ENCODE measurements around the gene CXXC5. TPM values are rescaled to one million over a fixed set of nuclear protein-coding genes. Genes with fewer than 3 reads are reported as not detected.

CXXC5 gene
- total RNA-seq, 1 donor from 2014 or later: 151 TPM

DNA sequence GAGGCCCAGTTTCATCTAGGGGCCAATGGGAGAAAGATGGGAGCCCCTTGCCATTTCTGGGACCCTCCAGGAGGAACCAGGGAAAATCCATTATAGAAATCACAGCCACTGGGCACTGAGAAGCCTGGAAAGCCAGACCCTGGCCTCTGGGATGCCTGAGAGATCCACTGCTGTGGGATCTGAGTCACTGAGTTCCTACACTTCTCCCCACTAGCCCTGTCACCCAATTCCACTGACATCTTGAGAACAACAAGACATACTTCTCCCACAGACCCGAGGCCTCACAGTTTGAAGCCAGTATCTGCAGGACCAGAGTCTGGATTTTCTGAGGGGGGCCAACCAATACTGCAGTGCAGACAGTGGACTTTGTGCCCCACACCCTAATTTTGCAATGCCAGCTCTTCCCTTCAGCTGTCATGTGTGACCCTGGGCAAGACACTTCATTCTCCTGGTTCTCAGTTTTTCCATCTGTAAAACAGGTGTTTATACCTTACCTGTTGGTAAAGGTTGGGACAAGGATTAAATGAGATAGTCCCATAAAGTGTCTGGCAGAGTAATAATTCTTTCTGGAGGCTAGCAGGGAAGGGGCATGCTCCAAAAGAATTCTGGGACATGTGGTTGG is 46.5 kb downstream of the CXXC5 start:
- Histone ChIP-seq H2AFZ (ENCODE audit: low read depth, low read length) (no peak overlapping the region), H3K9me3 (ENCODE audit: insufficient read depth, low read depth, low read length) (no peaks in the 10 kb centered on the region), H3K27ac (ENCODE audit: low read depth, low read length) (peak overlapping the region; percentile 92), H4K20me1 (ENCODE audit: insufficient read depth, low read length) (no peaks in the 10 kb centered on the region), H3K4me1 (ENCODE audit: insufficient read depth, low read length) (peaks cover 72% of the 10 kb centered on the region), H3K4me3 (ENCODE audit: insufficient read depth, low read depth, low read length) (no peak overlapping the region), H3K9ac (ENCODE audit: low read length) (peak overlapping the region; percentile 47), H3K4me2 (ENCODE audit: low read length) (no peak overlapping the region), H3K79me2 (ENCODE audit: insufficient read depth, low read length) (no peaks in the 10 kb centered on the region), H3K36me3 (ENCODE audit: insufficient read depth, low read length) (no peaks in the 10 kb centered on the region), H3K27me3 (ENCODE audit: insufficient read depth, low read length) (no peaks in the 10 kb centered on the region)
- no peak for TF ChIP-seq EZH2 (IDR thresholded peaks at IDR 0.05; ENCODE audit: insufficient read depth, low read length)
- TF ChIP-seq, protein P1, sequence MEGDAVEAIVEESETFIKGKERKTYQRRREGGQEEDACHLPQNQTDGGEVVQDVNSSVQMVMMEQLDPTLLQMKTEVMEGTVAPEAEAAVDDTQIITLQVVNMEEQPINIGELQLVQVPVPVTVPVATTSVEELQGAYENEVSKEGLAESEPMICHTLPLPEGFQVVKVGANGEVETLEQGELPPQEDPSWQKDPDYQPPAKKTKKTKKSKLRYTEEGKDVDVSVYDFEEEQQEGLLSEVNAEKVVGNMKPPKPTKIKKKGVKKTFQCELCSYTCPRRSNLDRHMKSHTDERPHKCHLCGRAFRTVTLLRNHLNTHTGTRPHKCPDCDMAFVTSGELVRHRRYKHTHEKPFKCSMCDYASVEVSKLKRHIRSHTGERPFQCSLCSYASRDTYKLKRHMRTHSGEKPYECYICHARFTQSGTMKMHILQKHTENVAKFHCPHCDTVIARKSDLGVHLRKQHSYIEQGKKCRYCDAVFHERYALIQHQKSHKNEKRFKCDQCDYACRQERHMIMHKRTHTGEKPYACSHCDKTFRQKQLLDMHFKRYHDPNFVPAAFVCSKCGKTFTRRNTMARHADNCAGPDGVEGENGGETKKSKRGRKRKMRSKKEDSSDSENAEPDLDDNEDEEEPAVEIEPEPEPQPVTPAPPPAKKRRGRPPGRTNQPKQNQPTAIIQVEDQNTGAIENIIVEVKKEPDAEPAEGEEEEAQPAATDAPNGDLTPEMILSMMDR (IDR thresholded peaks at IDR 0.05; ENCODE audit: insufficient read depth, low read depth, low read length): no peak
- H3K4me1 Mint-ChIP-seq (ENCODE audit: low read depth, unreplicated experiment): peaks cover 72% of the 10 kb centered on the region
- H3K36me3 Mint-ChIP-seq (ENCODE audit: low read depth, unreplicated experiment): peaks cover 9% of the 10 kb centered on the region
- H3K4me3 Mint-ChIP-seq (ENCODE audit: unreplicated experiment): no peak overlapping the region
- peak overlapping the region; percentile 99 for H3K27ac Mint-ChIP-seq (ENCODE audit: unreplicated experiment)
- FAIRE-seq (no peak), DNase-seq (ENCODE audit: low read depth) (no peak)
- H3K9me3 Mint-ChIP-seq (ENCODE audit: unreplicated experiment): no peaks in the 10 kb centered on the region
- H3K27me3 Mint-ChIP-seq (ENCODE audit: low read depth, unreplicated experiment): no peaks in the 10 kb centered on the region

DNA sequence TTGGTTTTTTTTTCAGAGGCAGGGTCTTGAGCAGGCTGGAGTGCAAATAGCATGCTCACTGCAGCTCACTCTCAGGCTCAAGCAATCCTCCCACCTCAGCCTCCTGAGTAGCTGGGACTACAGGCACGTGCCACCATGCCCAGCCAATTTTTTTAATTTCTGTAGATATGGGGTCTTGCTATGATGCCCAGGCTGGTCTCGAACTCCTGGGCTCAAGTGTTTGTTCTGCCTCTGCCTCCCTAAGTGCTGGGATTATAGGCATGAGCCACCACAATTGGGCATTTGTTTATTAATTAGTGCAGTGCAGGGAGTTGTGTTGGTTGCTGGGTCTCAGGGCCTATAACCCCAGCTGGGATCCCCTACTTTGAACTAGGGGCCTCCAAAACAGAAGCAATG is 47.0 kb downstream of the CXXC5 start:
- H3K79me2 ChIP-seq (ENCODE audit: insufficient read depth, low read length): no peaks in the 10 kb centered on the region
- peak overlapping the region; percentile 47 for H3K9ac ChIP-seq (ENCODE audit: low read length)
- H3K4me1 Mint-ChIP-seq (ENCODE audit: low read depth, unreplicated experiment): peaks cover 70% of the 10 kb centered on the region
- H3K9me3 ChIP-seq (ENCODE audit: insufficient read depth, low read depth, low read length): no peaks in the 10 kb centered on the region
- H3K27me3 Mint-ChIP-seq (ENCODE audit: low read depth, unreplicated experiment): no peaks in the 10 kb centered on the region
- peaks cover 9% of the 10 kb centered on the region for H3K36me3 Mint-ChIP-seq (ENCODE audit: low read depth, unreplicated experiment)
- DNase-seq (ENCODE audit: low read depth): no peak
- H3K27ac ChIP-seq (ENCODE audit: low read depth, low read length): peak overlapping the region; percentile 92
- no peak overlapping the region for H3K4me3 Mint-ChIP-seq (ENCODE audit: unreplicated experiment)
- FAIRE-seq: no peak
- peaks cover 66% of the 10 kb centered on the region for H3K4me1 ChIP-seq (ENCODE audit: insufficient read depth, low read length)
- H3K9me3 Mint-ChIP-seq (ENCODE audit: unreplicated experiment): no peaks in the 10 kb centered on the region
- no peaks in the 10 kb centered on the region for H3K36me3 ChIP-seq (ENCODE audit: insufficient read depth, low read length)
- TF ChIP-seq, protein P1 (IDR thresholded peaks at IDR 0.05; ENCODE audit: insufficient read depth, low read depth, low read length): no peak
- TF ChIP-seq EZH2 (IDR thresholded peaks at IDR 0.05; ENCODE audit: insufficient read depth, low read length): no peak
- H3K27me3 ChIP-seq (ENCODE audit: insufficient read depth, low read length): no peaks in the 10 kb centered on the region
- no peak overlapping the region for H3K4me2 ChIP-seq (ENCODE audit: low read length)
- no peak overlapping the region for H3K4me3 ChIP-seq (ENCODE audit: insufficient read depth, low read depth, low read length)
- H3K27ac Mint-ChIP-seq (ENCODE audit: unreplicated experiment): peak overlapping the region; percentile 99
- H4K20me1 ChIP-seq (ENCODE audit: insufficient read depth, low read length): no peaks in the 10 kb centered on the region
- H2AFZ ChIP-seq (ENCODE audit: low read depth, low read length): no peak overlapping the region

GRCh38 chr5:139696167-139696893 is 48.2 kb downstream of the CXXC5 start:
- Histone ChIP-seq H3K27me3 (ENCODE audit: insufficient read depth, low read length) (no peaks in the 10 kb centered on the region), H3K27ac (ENCODE audit: low read depth, low read length) (peak overlapping the region; percentile 92)
- peaks cover 66% of the 10 kb centered on the region for H3K4me1 Mint-ChIP-seq (ENCODE audit: low read depth, unreplicated experiment)

More at GRCh38 chr5:139696167-139696893, 48.2 kb downstream of the CXXC5 start:
- no peaks in the 10 kb centered on the region for H3K27me3 Mint-ChIP-seq (ENCODE audit: low read depth, unreplicated experiment)
- peak overlapping the region; percentile 84 for H3K4me2 ChIP-seq (ENCODE audit: low read length)
- H3K4me1 ChIP-seq (ENCODE audit: insufficient read depth, low read length): peaks cover 63% of the 10 kb centered on the region
- no peaks in the 10 kb centered on the region for H3K36me3 ChIP-seq (ENCODE audit: insufficient read depth, low read length)
- no peaks in the 10 kb centered on the region for H3K79me2 ChIP-seq (ENCODE audit: insufficient read depth, low read length)
- TF ChIP-seq EZH2 (IDR thresholded peaks at IDR 0.05; ENCODE audit: insufficient read depth, low read length): no peak
- TF ChIP-seq, protein P1 (IDR thresholded peaks at IDR 0.05; ENCODE audit: insufficient read depth, low read depth, low read length): no peak
- no peak overlapping the region for H2AFZ ChIP-seq (ENCODE audit: low read depth, low read length)
- peak overlapping the region; percentile 99 for H3K27ac Mint-ChIP-seq (ENCODE audit: unreplicated experiment)
- no peaks in the 10 kb centered on the region for H4K20me1 ChIP-seq (ENCODE audit: insufficient read depth, low read length)
- H3K9me3 ChIP-seq (ENCODE audit: insufficient read depth, low read depth, low read length): no peaks in the 10 kb centered on the region
- no peak for FAIRE-seq
- peak overlapping the region; percentile 45 for H3K4me3 Mint-ChIP-seq (ENCODE audit: unreplicated experiment)
- DNase-seq (ENCODE audit: low read depth): no peak
- no peak overlapping the region for H3K4me3 ChIP-seq (ENCODE audit: insufficient read depth, low read depth, low read length)
- peak overlapping the region; percentile 89 for H3K9ac ChIP-seq (ENCODE audit: low read length)
- peaks cover 4% of the 10 kb centered on the region for H3K36me3 Mint-ChIP-seq (ENCODE audit: low read depth, unreplicated experiment)
- H3K9me3 Mint-ChIP-seq (ENCODE audit: unreplicated experiment): no peaks in the 10 kb centered on the region
